Smooth muscle cell (in vitro differentiated cells): ENCODE data around the gene KRTAP4-2. TPM values are rescaled to one million over a fixed set of nuclear protein-coding genes. Genes with fewer than 3 reads are reported as not detected.
A peak's percentile ranks its signal among the peaks of the same experiment; 100 is the strongest.
"Not testable (repeated sequence)": the region's sequence is repeated elsewhere in the genome, so short reads cannot be mapped to it uniquely, and the experiment has no call there.

Source experiments
- DNase-seq: peaks from one replicate; lab custom pipeline; 2025; ENCODE audit not compliant: unreplicated experiment; lab: John Stamatoyannopoulos, UW
- H2AFZ ChIP-seq: fragments of 200-600 bp; sonication (generic); 2 replicates; pipeline ENCODE4 v1.6.0; 2016; ENCODE audit warnings: antibody characterized with exemption, low read depth, mild to moderate bottlenecking
- H3F3A ChIP-seq: fragments of 200-600 bp; sonication (generic); 2 replicates; pipeline ENCODE4 v1.6.0; 2017; ENCODE audit warnings: antibody characterized with exemption, low read depth
- H3K27ac ChIP-seq: fragments of 200-600 bp; sonication (generic); 2 replicates; pipeline ENCODE4 v1.5.1; 2016; ENCODE audit warnings: low read depth, mild to moderate bottlenecking
- H3K27me3 ChIP-seq: fragments of 200-600 bp; sonication (generic); 2 replicates; pipeline ENCODE4 v1.6.1; 2016; ENCODE audit warnings: low read depth, mild to moderate bottlenecking
- H3K36me3 ChIP-seq: fragments of 200-600 bp; sonication (generic); 2 replicates; pipeline ENCODE4 v1.5.1; 2016; ENCODE audit warnings: low read depth
- H3K4me1 ChIP-seq: fragments of 200-600 bp; sonication (generic); 2 replicates; pipeline ENCODE4 v1.5.1; 2016; ENCODE audit warnings: low read depth
- H3K4me2 ChIP-seq: fragments of 200-600 bp; sonication (generic); 2 replicates; pipeline ENCODE4 v1.6.0; 2016; ENCODE audit warnings: mild to moderate bottlenecking
- H3K4me3 ChIP-seq: fragments of 200-600 bp; sonication (generic); 2 replicates; pipeline ENCODE4 v1.5.1; 2016; ENCODE audit warnings: mild to moderate bottlenecking
- H3K79me2 ChIP-seq: fragments of 200-600 bp; sonication (generic); 2 replicates; pipeline ENCODE4 v1.6.0; 2016; ENCODE audit warnings: low read depth, mild to moderate bottlenecking
- H3K9ac ChIP-seq: fragments of 200-600 bp; sonication (generic); 2 replicates; pipeline ENCODE4 v1.6.0; 2016; ENCODE audit warnings: low read depth
- H3K9me3 ChIP-seq: fragments of 200-600 bp; sonication (generic); replicated peaks from 2 replicates; pipeline ENCODE4 v1.5.1; 2016; ENCODE audit warnings: low read depth
- H4K20me1 ChIP-seq: fragments of 200-600 bp; sonication (generic); 2 replicates; pipeline ENCODE4 v1.6.0; 2016; ENCODE audit warnings: low read depth
- CTCF ChIP-seq: fragments of 200-600 bp; sonication (generic); IDR thresholded peaks from 2 replicates; pipeline ENCODE4 v1.5.1; 2017; ENCODE audit warnings: borderline replicate concordance, mild to moderate bottlenecking, antibody characterized with exemption; ENCODE audit not compliant: insufficient read depth, poor library complexity, severe bottlenecking
- WGBS: methylation state at CpG from one replicate; pipeline ENCODE4 v1.1.7; 2016; ENCODE audit warnings: low lambda C conversion rate; 5-methylcytosine and 5-hydroxymethylcytosine counted together
- polyA plus RNA-seq: library from polyadenylated mRNA; unstranded; fragments of >200 nt; fragmentation: Nextera tagmentation; extraction: Ambion mirVana; gene quantifications from 2 replicates; pipeline ENCODE4 v1.2.1, GENCODE V29; 2016
- total RNA-seq: library from RNA; depleted of rRNA; stranded (reverse); fragments of >200 nt; gene quantifications from 2 replicates; pipeline ENCODE4 v1.2.3, GENCODE V29; 2014

Gene KRTAP4-2
- not detected in 2 replicates for total RNA-seq
- polyA plus RNA-seq = not detected in 2 replicates

GRCh38 chr17:41177727-41178271, at the start of gene KRTAP4-2:
TSS of gene KRTAP4-2 (minus strand) at chr17:41178221. CDS start at chr17:41178164, 57 bp downstream.
- no peak for TF ChIP-seq CTCF
- H4K20me1 ChIP-seq = no peaks in the 10 kb centered on the region
- H3K36me3 ChIP-seq = no peaks in the 10 kb centered on the region
- peak within 1 kb of the TSS; percentile 16 for H3K27ac ChIP-seq
- no peak within 1 kb of the TSS for H3K9ac ChIP-seq
- no peaks in the 10 kb centered on the region for H3F3A ChIP-seq
- H3K4me3 ChIP-seq = no peak within 1 kb of the TSS
- no peaks in the 10 kb centered on the region for H3K9me3 ChIP-seq
- H3K79me2 ChIP-seq = no peaks in the 10 kb centered on the region
- WGBS = 98% methylated on average over 7 of the region's 7 CpGs
- H2AFZ ChIP-seq = no peak within 1 kb of the TSS
- no peaks in the 10 kb centered on the region for H3K27me3 ChIP-seq
- H3K4me2 ChIP-seq = no peak within 1 kb of the TSS
- DNase-seq = no peak
- no peaks in the 10 kb centered on the region for H3K4me1 ChIP-seq

GRCh38 chr17:41226598-41227095, 48.6 kb upstream of the KRTAP4-2 start, which contains the start of gene KRTAP9-2:
TSS of gene KRTAP9-2 (plus strand) at chr17:41226648. CDS start at chr17:41226655, 7 bp downstream.
- H3K4me1 ChIP-seq, H3K27ac ChIP-seq, H4K20me1 ChIP-seq, H3K79me2 ChIP-seq, H2AFZ ChIP-seq, H3K36me3 ChIP-seq, H3K4me3 ChIP-seq, H3K9me3 ChIP-seq, H3F3A ChIP-seq, H3K4me2 ChIP-seq, H3K9ac ChIP-seq, DNase-seq: not testable (repeated sequence)
- WGBS = 65% methylated on average over 3 of the region's 4 CpGs
- peaks cover 19% of the 10 kb centered on the region for H3K27me3 ChIP-seq

GRCh38 chr17:41226051-41226450, 48.0 kb upstream of the KRTAP4-2 start:
- Histone ChIP-seq H3K9ac (no peak overlapping the region), H3K4me2 (no peak overlapping the region), H3K79me2 (no peaks in the 10 kb centered on the region), H3K4me3 (no peak overlapping the region), H3K27ac (no peak overlapping the region), H3K4me1 (no peaks in the 10 kb centered on the region), H3F3A (no peaks in the 10 kb centered on the region), H3K9me3 (no peaks in the 10 kb centered on the region), H3K36me3 (no peaks in the 10 kb centered on the region), H2AFZ (no peak overlapping the region), H3K27me3 (peaks cover 19% of the 10 kb centered on the region), H4K20me1 (no peaks in the 10 kb centered on the region)
- no peak for DNase-seq
- TF ChIP-seq CTCF = no peak
- 95% methylated on average over 6 of the region's 6 CpGs for WGBS

GRCh38 chr17:41223821-41224220, 45.8 kb upstream of the KRTAP4-2 start:
- Histone ChIP-seq H3K4me1 (no peaks in the 10 kb centered on the region), H3K27ac (no peak overlapping the region), H4K20me1 (no peaks in the 10 kb centered on the region), H3K4me3 (no peak overlapping the region), H3K9me3 (no peaks in the 10 kb centered on the region), H3F3A (no peaks in the 10 kb centered on the region), H3K79me2 (no peaks in the 10 kb centered on the region), H3K4me2 (no peak overlapping the region), H3K36me3 (no peaks in the 10 kb centered on the region), H3K9ac (no peak overlapping the region), H3K27me3 (peaks cover 12% of the 10 kb centered on the region), H2AFZ (no peak overlapping the region)
- no peak for TF ChIP-seq CTCF
- WGBS = 79% methylated on average over 2 of the region's 2 CpGs
- DNase-seq = no peak
